Spleen (tissue), 11 donors: ENCODE measurements around the gene CIB4. TPM values are rescaled to one million over a fixed set of nuclear protein-coding genes. Genes with fewer than 3 reads are reported as not detected.

Experiments used
- DNase-seq: peaks from one replicate; pipeline ENCODE4 v3.0.0-alpha.2; 2020
- H3K27ac ChIP-seq, 8 donors: fragments of 200-600 bp; sonication (generic) in 7 of 8; 1 replicate in 4 of 8; 2 replicates in 4 of 8; pipeline versions ENCODE4 v1.5.0 to v1.8.0; 2016 to 2021; ENCODE audit warnings: inconsistent platforms in 4 of 8, mild to moderate bottlenecking in 4 of 8, moderate library complexity in 1 of 8
- H3K27me3 ChIP-seq, 7 donors: fragments of 200-600 bp; sonication (generic) in 6 of 7; replicated peaks in 1 of 7; 1 replicate in 4 of 7; 2 replicates in 3 of 7; pipeline versions ENCODE4 v1.5.0 to v1.8.0; 2016 to 2021; ENCODE audit warnings: inconsistent platforms in 3 of 7, mild to moderate bottlenecking in 1 of 7
- H3K36me3 ChIP-seq, 6 donors: fragments of 200-600 bp; sonication (generic) in 5 of 6; 1 replicate in 4 of 6; 2 replicates in 2 of 6; pipeline versions ENCODE4 v1.5.0 to v1.8.0; 2016 to 2021; ENCODE audit warnings: inconsistent platforms in 2 of 6
- H3K4me1 ChIP-seq, 6 donors: fragments of 200-600 bp; sonication (generic) in 5 of 6; 1 replicate in 3 of 6; 2 replicates in 3 of 6; pipeline versions ENCODE4 v1.5.0 to v1.8.0; 2016 to 2021; ENCODE audit warnings: inconsistent platforms in 3 of 6
- H3K4me3 ChIP-seq, 8 donors: fragments of 200-600 bp; sonication (generic) in 7 of 8; 1 replicate in 4 of 8; 2 replicates in 4 of 8; pipeline versions ENCODE4 v1.5.0 to v1.8.0; 2016 to 2021; ENCODE audit warnings: inconsistent platforms in 4 of 8, mild to moderate bottlenecking in 4 of 8, moderate library complexity in 2 of 8
- H3K9me3 ChIP-seq, 8 donors: fragments of 200-600 bp; sonication (generic) in 7 of 8; 1 replicate in 4 of 8; 2 replicates in 4 of 8; pipeline versions ENCODE4 v1.5.0 to v1.8.0; 2016 to 2021; ENCODE audit warnings: inconsistent platforms in 4 of 8
- CTCF ChIP-seq, 11 experiments: fragments of 200-600 bp in 7 of 11; fragments of 450-650 bp in 4 of 11; sonication (generic) in 4 of 11; IDR thresholded peaks in 8 of 11; conservative IDR thresholded peaks in 3 of 11; 1 replicate in 7 of 11; 2 replicates in 4 of 11; pipeline versions ENCODE4 v1.4.0 to v1.8.0; 2016 to 2021; ENCODE audit warnings: antibody characterized with exemption in 11 of 11, inconsistent platforms in 4 of 11, mild to moderate bottlenecking in 1 of 11
- POLR2A ChIP-seq, 3 donors: fragments of 450-650 bp; IDR thresholded peaks; one replicate each; pipeline ENCODE4 v1.5.1; 2017; ENCODE audit warnings: antibody characterized with exemption in 3 of 3, mild to moderate bottlenecking in 1 of 3
- POLR2AphosphoS5 ChIP-seq, 3 donors: sonication (generic); formaldehyde crosslinking; IDR thresholded peaks; one replicate each; pipeline ENCODE4 v1.5.1; 2017; ENCODE audit warnings: antibody characterized with exemption in 3 of 3
- WGBS, 5 donors: extraction: QIAGEN DNeasy Blood & Tissue Kit in 3 of 5; methylation state at CpG; one replicate each; pipeline versions ENCODE4 v1.1.5 to v1.1.7; 2013 to 2018; 5-methylcytosine and 5-hydroxymethylcytosine counted together
- intact Hi-C: fragments of 100-400 bp; cut with DNase I; formaldehyde crosslinking; loops from one replicate; pipeline ENCODE4 v1.15.0; 2023; ENCODE audit warnings: low total_unique reads
- polyA plus RNA-seq, 3 donors: library from polyadenylated mRNA; stranded (reverse); fragments of 200-250 nt; gene quantifications; one replicate each; pipeline ENCODE4 v1.2.1, GENCODE V29; 2013
- total RNA-seq, 7 donors: library from RNA; depleted of rRNA in 3 of 7; stranded (reverse); fragments of >200 nt in 3 of 7; fragmentation: NEBNext Ultra II Directional in 4 of 7; extraction: Animal tissue kit (Norgen Biotek cat#: 25700) in 4 of 7; gene quantifications; one replicate each; pipeline versions ENCODE4 v1.1.0 to v1.2.1, GENCODE V29; 2016 to 2021
- donor health status: healthy with polysubstance abuse.
- donor health status: DM: no; HTN: no; CAD: no; lungs with moderate emphysema.
- donor health status: DM: no; HTN: no; CAD: no.
- donor health status: Bipolar disorder and iron deficiency.
- donor health status: healthy.
- donor health status: DM: no; HTN: no; CAD: no.
- donor health status: DM: yes; HTN: yes; CAD: no.

CIB4 gene
- total and polyA plus RNA-seq, 10 donors, result not detected

GRCh38 chr2:26537069-26537825 lies 103.9 kb downstream of the CIB4 start:
- peak; percentile 62 for DNase-seq
- no peak overlapping the region for H3K4me3 ChIP-seq
- H3K27me3 ChIP-seq, result peaks cover 0 to 19% (median 0%) of the 10 kb centered on the region in 7 donors
- no peak for TF ChIP-seq POLR2A (IDR thresholded peaks at IDR 0.05)
- WGBS, 5 donors, result 75 to 84% (median 82%) methylated on average over 16 to 17 of the region's 17 CpGs
- no peaks in the 10 kb centered on the region for H3K36me3 ChIP-seq
- no peaks in the 10 kb centered on the region for H3K9me3 ChIP-seq
- H3K4me1 ChIP-seq, result no peaks in the 10 kb centered on the region
- no peak overlapping the region for H3K27ac ChIP-seq
- intact Hi-C loops, result no loop called here

- Histone ChIP-seq H3K36me3 (no peaks in the 10 kb centered on the region), H3K4me1 (no peaks in the 10 kb centered on the region), H3K9me3 (no peaks in the 10 kb centered on the region), H3K27ac (no peak overlapping the region), H3K4me3 (no peak overlapping the region), H3K27me3 (peaks cover 0 to 19% (median 0%) of the 10 kb centered on the region in 7 donors)
- intact Hi-C loops, result no loop called here
- peak; percentile 66 for DNase-seq
- 77 to 88% (median 84%) methylated on average over 14 to 20 of the region's 20 CpGs for WGBS, 5 donors
- TF ChIP-seq POLR2A (IDR thresholded peaks at IDR 0.05), result no peak
- TF ChIP-seq POLR2AphosphoS5 (IDR thresholded peaks at IDR 0.05), result no peak
- TF ChIP-seq CTCF (IDR thresholded peaks at IDR 0.05 in 8 of 11, conservative IDR thresholded peaks at IDR 0.05 in 3 of 11), result no peak
Observed at GRCh38 chr2:26536371-26537068, 104.6 kb downstream of the CIB4 start.

- Histone ChIP-seq H3K4me3 (no peak overlapping the region), H3K4me1 (no peaks in the 10 kb centered on the region), H3K27ac (no peak overlapping the region), H3K27me3 (peaks cover 0 to 21% (median 0%) of the 10 kb centered on the region in 7 donors), H3K9me3 (no peaks in the 10 kb centered on the region), H3K36me3 (no peaks in the 10 kb centered on the region)
- 82 to 91% (median 84%) methylated on average over 8 of the region's 8 CpGs for WGBS, 5 donors
- intact Hi-C loops, result no loop called here
- DNase-seq, result peak; percentile 34
- no peak for TF ChIP-seq POLR2A (IDR thresholded peaks at IDR 0.05)
- no peak for TF ChIP-seq CTCF (IDR thresholded peaks at IDR 0.05 in 8 of 11, conservative IDR thresholded peaks at IDR 0.05 in 3 of 11)
- TF ChIP-seq POLR2AphosphoS5 (IDR thresholded peaks at IDR 0.05), result no peak
Observed at GRCh38 chr2:26535663-26536275, 105.4 kb downstream of the CIB4 start.

- H3K27me3 ChIP-seq, result peaks cover 0 to 26% (median 0%) of the 10 kb centered on the region in 7 donors
- peak; percentile 66 for DNase-seq
- H3K27ac ChIP-seq, result no peak overlapping the region
- no peak overlapping the region for H3K4me3 ChIP-seq
- no peaks in the 10 kb centered on the region for H3K36me3 ChIP-seq
- H3K9me3 ChIP-seq, result no peaks in the 10 kb centered on the region
- TF ChIP-seq POLR2A (IDR thresholded peaks at IDR 0.05), result no peak
- no peak for TF ChIP-seq CTCF (IDR thresholded peaks at IDR 0.05 in 8 of 11, conservative IDR thresholded peaks at IDR 0.05 in 3 of 11)
- 87 to 91% (median 90%) methylated on average over 11 to 13 of the region's 13 CpGs for WGBS, 5 donors
- no peaks in the 10 kb centered on the region for H3K4me1 ChIP-seq
- intact Hi-C loops, result no loop called here
Observed at GRCh38 chr2:26534865-26535662, 106.1 kb downstream of the CIB4 start.
